Smooth muscle cell (in vitro differentiated cells): ENCODE results near the gene KTN1. TPM values are rescaled to one million over a fixed set of nuclear protein-coding genes. Genes with fewer than 3 reads are reported as not detected.

Source experiments
- DNase-seq: peaks from one replicate; lab custom pipeline; 2025; ENCODE audit not compliant: unreplicated experiment; lab: John Stamatoyannopoulos, UW
- H2AFZ ChIP-seq: fragments of 200-600 bp; sonication (generic); 2 replicates; pipeline ENCODE4 v1.6.0; 2016; ENCODE audit warnings: antibody characterized with exemption, low read depth, mild to moderate bottlenecking
- H3F3A ChIP-seq: fragments of 200-600 bp; sonication (generic); 2 replicates; pipeline ENCODE4 v1.6.0; 2017; ENCODE audit warnings: antibody characterized with exemption, low read depth
- H3K27ac ChIP-seq: fragments of 200-600 bp; sonication (generic); 2 replicates; pipeline ENCODE4 v1.5.1; 2016; ENCODE audit warnings: low read depth, mild to moderate bottlenecking
- H3K27me3 ChIP-seq: fragments of 200-600 bp; sonication (generic); 2 replicates; pipeline ENCODE4 v1.6.1; 2016; ENCODE audit warnings: low read depth, mild to moderate bottlenecking
- H3K36me3 ChIP-seq: fragments of 200-600 bp; sonication (generic); 2 replicates; pipeline ENCODE4 v1.5.1; 2016; ENCODE audit warnings: low read depth
- H3K4me1 ChIP-seq: fragments of 200-600 bp; sonication (generic); 2 replicates; pipeline ENCODE4 v1.5.1; 2016; ENCODE audit warnings: low read depth
- H3K4me2 ChIP-seq: fragments of 200-600 bp; sonication (generic); 2 replicates; pipeline ENCODE4 v1.6.0; 2016; ENCODE audit warnings: mild to moderate bottlenecking
- H3K4me3 ChIP-seq: fragments of 200-600 bp; sonication (generic); 2 replicates; pipeline ENCODE4 v1.5.1; 2016; ENCODE audit warnings: mild to moderate bottlenecking
- H3K79me2 ChIP-seq: fragments of 200-600 bp; sonication (generic); 2 replicates; pipeline ENCODE4 v1.6.0; 2016; ENCODE audit warnings: low read depth, mild to moderate bottlenecking
- H3K9ac ChIP-seq: fragments of 200-600 bp; sonication (generic); 2 replicates; pipeline ENCODE4 v1.6.0; 2016; ENCODE audit warnings: low read depth
- H3K9me3 ChIP-seq: fragments of 200-600 bp; sonication (generic); replicated peaks from 2 replicates; pipeline ENCODE4 v1.5.1; 2016; ENCODE audit warnings: low read depth
- H4K20me1 ChIP-seq: fragments of 200-600 bp; sonication (generic); 2 replicates; pipeline ENCODE4 v1.6.0; 2016; ENCODE audit warnings: low read depth
- WGBS: methylation state at CpG from one replicate; pipeline ENCODE4 v1.1.7; 2016; ENCODE audit warnings: low lambda C conversion rate; 5-methylcytosine and 5-hydroxymethylcytosine counted together
- polyA plus RNA-seq: library from polyadenylated mRNA; unstranded; fragments of >200 nt; fragmentation: Nextera tagmentation; extraction: Ambion mirVana; gene quantifications from 2 replicates; pipeline ENCODE4 v1.2.1, GENCODE V29; 2016
- total RNA-seq: library from RNA; depleted of rRNA; stranded (reverse); fragments of >200 nt; gene quantifications from 2 replicates; pipeline ENCODE4 v1.2.3, GENCODE V29; 2014
- TF ChIP-seq, protein P1 (sequence below): fragments of 200-600 bp; sonication (generic); IDR thresholded peaks from 2 replicates; pipeline ENCODE4 v1.5.1; 2017; ENCODE audit warnings: borderline replicate concordance, mild to moderate bottlenecking, antibody characterized with exemption; ENCODE audit not compliant: insufficient read depth, poor library complexity, severe bottlenecking

KTN1 gene
- total RNA-seq, result 117 and 119 TPM in 2 replicates
- 84.8 and 148 TPM in 2 replicates for polyA plus RNA-seq

DNA sequence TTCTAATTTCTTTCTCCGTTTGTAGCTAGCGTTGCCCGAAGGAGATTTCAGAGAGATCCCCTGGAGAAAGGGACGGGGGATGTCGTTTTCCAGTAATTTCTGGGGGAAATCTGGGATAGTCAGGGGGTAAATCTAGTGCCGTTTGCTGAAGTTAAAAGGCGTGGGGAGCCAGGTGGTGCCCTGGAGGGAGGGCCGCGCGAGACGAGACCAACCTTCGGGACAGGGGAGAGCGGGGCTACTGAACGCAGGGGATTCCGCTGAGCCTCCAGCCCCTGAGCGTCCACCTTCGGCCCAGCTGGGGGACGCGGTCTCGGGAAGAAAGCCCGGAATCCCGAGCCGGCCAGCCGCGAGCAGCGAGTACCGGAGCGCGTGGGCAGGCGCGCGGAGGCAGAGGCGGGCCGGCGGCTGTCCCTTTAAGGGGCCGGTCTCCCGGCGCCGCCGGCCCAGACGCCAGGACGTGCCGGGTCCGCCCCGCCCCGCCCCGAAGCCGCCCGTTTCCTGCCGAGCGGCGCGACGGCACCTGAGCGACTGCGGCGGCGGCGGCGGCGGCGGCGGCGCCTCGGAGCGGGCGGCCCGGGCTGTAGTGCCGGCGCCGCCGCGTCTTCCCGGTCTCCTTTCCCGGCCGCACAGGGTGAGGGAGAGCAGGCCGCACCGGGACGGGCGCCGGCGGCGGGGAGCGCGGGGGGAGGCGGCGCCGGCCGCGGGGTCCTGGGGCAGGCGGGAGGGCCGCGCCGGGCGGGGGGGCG lies at the start of gene KTN1:
KTN1 (plus strand) TSS at position 484 of the 746 bp plus-strand sequence. CDS start 31,842 bp downstream, outside the sequence.
- Histone ChIP-seq H3K4me3 (peak within 1 kb of the TSS; percentile 89), H3K9me3 (no peaks in the 10 kb centered on the region), H3F3A (peaks cover 9% of the 10 kb centered on the region), H3K36me3 (no peaks in the 10 kb centered on the region), H3K79me2 (peaks cover 49% of the 10 kb centered on the region), H3K4me1 (peaks cover 35% of the 10 kb centered on the region), H3K27me3 (no peaks in the 10 kb centered on the region), H3K4me2 (peak within 1 kb of the TSS; percentile 91), H2AFZ (peak within 1 kb of the TSS; percentile 98), H3K9ac (peak within 1 kb of the TSS; percentile 91), H4K20me1 (peaks cover 42% of the 10 kb centered on the region), H3K27ac (peak within 1 kb of the TSS; percentile 91)
- TF ChIP-seq, protein P1, sequence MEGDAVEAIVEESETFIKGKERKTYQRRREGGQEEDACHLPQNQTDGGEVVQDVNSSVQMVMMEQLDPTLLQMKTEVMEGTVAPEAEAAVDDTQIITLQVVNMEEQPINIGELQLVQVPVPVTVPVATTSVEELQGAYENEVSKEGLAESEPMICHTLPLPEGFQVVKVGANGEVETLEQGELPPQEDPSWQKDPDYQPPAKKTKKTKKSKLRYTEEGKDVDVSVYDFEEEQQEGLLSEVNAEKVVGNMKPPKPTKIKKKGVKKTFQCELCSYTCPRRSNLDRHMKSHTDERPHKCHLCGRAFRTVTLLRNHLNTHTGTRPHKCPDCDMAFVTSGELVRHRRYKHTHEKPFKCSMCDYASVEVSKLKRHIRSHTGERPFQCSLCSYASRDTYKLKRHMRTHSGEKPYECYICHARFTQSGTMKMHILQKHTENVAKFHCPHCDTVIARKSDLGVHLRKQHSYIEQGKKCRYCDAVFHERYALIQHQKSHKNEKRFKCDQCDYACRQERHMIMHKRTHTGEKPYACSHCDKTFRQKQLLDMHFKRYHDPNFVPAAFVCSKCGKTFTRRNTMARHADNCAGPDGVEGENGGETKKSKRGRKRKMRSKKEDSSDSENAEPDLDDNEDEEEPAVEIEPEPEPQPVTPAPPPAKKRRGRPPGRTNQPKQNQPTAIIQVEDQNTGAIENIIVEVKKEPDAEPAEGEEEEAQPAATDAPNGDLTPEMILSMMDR, result no peak
- WGBS, result under 1% methylated on average over 50 of the region's 96 CpGs
- peak; percentile 31 for DNase-seq

- TF ChIP-seq, protein P1, result no peak
- DNase-seq, result no peak
- H3F3A ChIP-seq, result no peaks in the 10 kb centered on the region
- H3K36me3 ChIP-seq, result no peaks in the 10 kb centered on the region
- H2AFZ ChIP-seq, result no peak overlapping the region
- no peaks in the 10 kb centered on the region for H3K9me3 ChIP-seq
- H4K20me1 ChIP-seq, result no peaks in the 10 kb centered on the region
- H3K9ac ChIP-seq, result no peak overlapping the region
- H3K27ac ChIP-seq, result no peak overlapping the region
- H3K79me2 ChIP-seq, result no peaks in the 10 kb centered on the region
- H3K4me2 ChIP-seq, result no peak overlapping the region
- peaks cover 5% of the 10 kb centered on the region for H3K4me1 ChIP-seq
- no peak overlapping the region for H3K4me3 ChIP-seq
- 72% methylated on average over 3 of the region's 3 CpGs for WGBS
- H3K27me3 ChIP-seq, result no peaks in the 10 kb centered on the region
Observed at GRCh38 chr14:55530464-55530863, 49.5 kb upstream of the KTN1 start.

DNA sequence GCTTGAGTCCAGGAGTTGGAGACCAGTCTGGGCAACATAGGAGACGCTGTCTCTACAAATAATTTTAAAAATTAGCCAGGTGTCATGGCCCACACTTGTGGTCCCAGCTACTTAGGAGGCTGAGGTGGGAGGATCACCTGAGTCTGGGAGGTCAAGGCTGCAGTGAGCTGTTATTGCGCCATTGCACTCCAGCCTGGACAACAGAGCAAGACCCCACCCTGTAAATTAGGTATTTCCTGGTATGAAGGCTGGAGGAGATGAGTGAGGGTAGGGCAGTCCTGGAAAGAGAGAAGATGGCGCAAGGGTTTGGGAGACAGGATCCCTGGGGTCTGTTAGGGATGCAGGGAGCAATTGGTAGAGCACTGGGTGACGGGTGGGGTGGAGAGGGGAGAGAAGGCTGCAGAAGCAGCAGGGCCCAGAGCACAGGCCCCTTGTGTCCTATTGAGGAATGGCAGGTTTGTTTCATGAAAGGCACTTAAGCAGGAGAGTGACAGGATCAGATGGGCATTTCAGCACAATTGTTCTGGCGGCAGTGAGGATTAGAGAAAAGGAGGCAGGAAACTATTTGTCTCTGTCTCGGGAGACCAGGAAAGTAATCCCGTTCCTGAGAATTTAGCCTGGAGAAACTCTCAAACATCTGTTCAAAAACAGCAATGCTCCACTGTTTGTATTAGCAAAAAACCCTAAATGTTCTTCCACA lies 47.2 kb upstream of the KTN1 start:
- Histone ChIP-seq H2AFZ (no peak overlapping the region), H3K9ac (no peak overlapping the region), H3K27me3 (no peaks in the 10 kb centered on the region), H3K4me2 (no peak overlapping the region), H3K9me3 (no peaks in the 10 kb centered on the region), H3K4me1 (peaks cover 5% of the 10 kb centered on the region), H4K20me1 (no peaks in the 10 kb centered on the region), H3K79me2 (no peaks in the 10 kb centered on the region), H3K27ac (no peak overlapping the region), H3F3A (no peaks in the 10 kb centered on the region), H3K36me3 (no peaks in the 10 kb centered on the region), H3K4me3 (no peak overlapping the region)
- TF ChIP-seq, protein P1, result no peak
- WGBS, result 62% methylated on average over 7 of the region's 7 CpGs
- DNase-seq, result no peak
